WI38 (cell line): ENCODE results near the gene PCDHAC2.

Source experiments
- H3K4me3 ChIP-seq: 2 replicates; pipeline ENCODE4 v1.5.1; 2011; ENCODE audit warnings: low read depth, mild to moderate bottlenecking, control low read depth, low read length
- TF ChIP-seq, protein P1 (sequence below): IDR thresholded peaks from 2 replicates; pipeline ENCODE4 v1.5.1; 2012; ENCODE audit warnings: low read depth, mild to moderate bottlenecking, control low read depth, low read length

Gene PCDHAC2

DNA sequence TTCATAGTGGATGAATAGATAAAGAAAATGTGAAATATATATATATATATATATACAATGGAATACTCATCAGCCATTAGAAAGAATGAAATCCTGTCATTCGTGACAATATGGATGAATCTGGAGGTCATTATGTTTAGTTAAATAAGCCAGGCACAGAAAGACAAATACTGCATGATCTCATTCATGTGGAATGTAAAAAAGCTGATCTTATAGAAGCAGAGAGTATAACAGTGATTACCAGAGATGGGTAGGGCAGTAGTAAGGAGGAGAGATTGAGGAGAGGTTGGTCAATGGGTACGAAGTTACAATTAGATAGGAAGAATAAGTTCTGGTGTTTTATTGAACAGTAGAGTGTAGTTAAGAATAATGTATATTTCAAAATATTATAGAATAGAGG lies 19.7 kb upstream of the PCDHAC2 start:
- no peak overlapping the region for H3K4me3 ChIP-seq
- TF ChIP-seq, protein P1, sequence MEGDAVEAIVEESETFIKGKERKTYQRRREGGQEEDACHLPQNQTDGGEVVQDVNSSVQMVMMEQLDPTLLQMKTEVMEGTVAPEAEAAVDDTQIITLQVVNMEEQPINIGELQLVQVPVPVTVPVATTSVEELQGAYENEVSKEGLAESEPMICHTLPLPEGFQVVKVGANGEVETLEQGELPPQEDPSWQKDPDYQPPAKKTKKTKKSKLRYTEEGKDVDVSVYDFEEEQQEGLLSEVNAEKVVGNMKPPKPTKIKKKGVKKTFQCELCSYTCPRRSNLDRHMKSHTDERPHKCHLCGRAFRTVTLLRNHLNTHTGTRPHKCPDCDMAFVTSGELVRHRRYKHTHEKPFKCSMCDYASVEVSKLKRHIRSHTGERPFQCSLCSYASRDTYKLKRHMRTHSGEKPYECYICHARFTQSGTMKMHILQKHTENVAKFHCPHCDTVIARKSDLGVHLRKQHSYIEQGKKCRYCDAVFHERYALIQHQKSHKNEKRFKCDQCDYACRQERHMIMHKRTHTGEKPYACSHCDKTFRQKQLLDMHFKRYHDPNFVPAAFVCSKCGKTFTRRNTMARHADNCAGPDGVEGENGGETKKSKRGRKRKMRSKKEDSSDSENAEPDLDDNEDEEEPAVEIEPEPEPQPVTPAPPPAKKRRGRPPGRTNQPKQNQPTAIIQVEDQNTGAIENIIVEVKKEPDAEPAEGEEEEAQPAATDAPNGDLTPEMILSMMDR: no peak

GRCh38 chr5:140951636-140952035 lies 14.6 kb upstream of the PCDHAC2 start:
- TF ChIP-seq, protein P1: no peak
- H3K4me3 ChIP-seq: no peak overlapping the region

GRCh38 chr5:140953234-140953633 lies 13.0 kb upstream of the PCDHAC2 start:
- TF ChIP-seq, protein P1: no peak
- no peak overlapping the region for H3K4me3 ChIP-seq

- H3K4me3 ChIP-seq: no peak overlapping the region
- TF ChIP-seq, protein P1: no peak
Observed at GRCh38 chr5:140962190-140962589, 4.1 kb upstream of the PCDHAC2 start.

DNA sequence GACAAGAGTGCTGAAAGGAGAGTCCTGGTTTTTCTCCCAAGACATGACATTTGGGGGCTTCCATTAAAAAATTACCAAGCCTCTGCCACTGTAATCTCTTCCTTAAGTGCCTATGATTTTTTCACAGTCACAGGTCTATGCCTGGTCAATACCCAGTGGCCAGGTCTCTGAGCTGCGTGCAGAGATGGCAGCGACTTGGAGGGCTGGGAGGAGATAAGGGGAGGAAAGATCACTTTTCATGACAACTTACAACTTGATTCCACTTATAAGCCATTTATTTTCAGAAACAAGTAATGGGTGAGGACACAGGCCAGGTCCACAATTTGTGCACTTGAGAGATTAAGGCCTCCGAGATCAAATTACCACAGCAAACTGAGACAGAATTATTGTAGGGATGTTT lies 1.9 kb upstream of the PCDHAC2 start:
- H3K4me3 ChIP-seq: no peak overlapping the region
- TF ChIP-seq, protein P1: no peak

DNA sequence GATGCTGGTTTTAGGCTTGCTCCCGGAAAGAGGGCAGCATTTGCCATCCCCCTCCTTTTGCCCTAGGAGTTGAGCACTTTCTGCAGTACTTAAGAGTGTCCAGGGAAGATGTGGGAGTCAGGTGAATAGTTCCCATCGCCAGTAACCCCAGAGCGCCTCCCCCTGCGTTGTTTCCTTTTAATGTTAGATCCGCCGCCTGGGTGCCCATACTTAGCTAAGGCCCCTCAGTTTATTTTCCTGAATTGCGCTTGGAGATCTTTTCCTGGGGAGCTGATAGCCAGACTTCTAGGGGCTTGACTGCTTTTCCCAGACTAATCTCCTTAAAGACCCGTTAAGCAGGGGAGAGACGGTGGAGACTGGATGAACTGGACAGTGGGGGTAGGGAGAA lies 377 bp upstream of the PCDHAC2 start:
- TF ChIP-seq, protein P1: no peak
- no peak overlapping the region for H3K4me3 ChIP-seq

DNA sequence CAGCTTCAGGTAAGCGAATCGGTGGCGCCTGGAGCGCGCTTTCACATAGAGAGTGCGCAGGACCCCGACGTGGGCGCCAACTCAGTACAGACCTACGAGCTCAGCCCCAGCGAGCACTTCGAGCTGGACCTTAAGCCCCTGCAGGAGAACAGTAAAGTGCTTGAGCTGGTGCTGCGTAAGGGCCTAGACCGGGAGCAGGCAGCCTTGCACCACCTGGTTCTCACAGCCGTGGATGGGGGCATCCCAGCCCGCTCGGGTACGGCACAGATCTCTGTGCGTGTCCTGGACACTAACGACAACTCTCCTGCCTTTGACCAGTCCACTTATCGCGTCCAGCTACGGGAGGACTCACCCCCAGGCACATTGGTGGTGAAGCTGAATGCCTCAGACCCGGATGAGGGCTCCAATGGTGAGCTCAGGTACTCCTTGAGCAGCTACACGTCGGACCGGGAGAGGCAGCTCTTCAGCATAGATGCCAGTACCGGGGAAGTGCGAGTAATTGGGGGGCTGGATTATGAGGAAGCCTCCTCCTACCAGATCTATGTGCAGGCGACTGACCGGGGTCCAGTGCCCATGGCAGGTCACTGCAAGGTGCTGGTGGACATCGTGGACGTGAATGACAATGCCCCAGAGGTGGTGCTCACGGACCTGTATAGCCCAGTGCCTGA lies 1.1 kb downstream of the PCDHAC2 start:
- TF ChIP-seq, protein P1: no peak
- H3K4me3 ChIP-seq: no peak overlapping the region
